AG09319 (cell line): ENCODE measurements around the gene KHSRP.
"Not testable (repeated sequence)": the region's sequence is repeated elsewhere in the genome, so short reads cannot be mapped to it uniquely, and the experiment has no call there.

Experiments
- DNase-seq: peaks from one replicate; pipeline ENCODE4 v3.0.0-alpha.2; 2010; ENCODE audit warnings: low read depth; ENCODE audit errors: extremely low read depth
- TF ChIP-seq, protein P1 (sequence below): IDR thresholded peaks from 2 replicates; pipeline ENCODE4 v1.5.1; 2011; ENCODE audit warnings: low read depth, mild to moderate bottlenecking, inconsistent platforms, low read length, moderate library complexity

KHSRP gene

DNA sequence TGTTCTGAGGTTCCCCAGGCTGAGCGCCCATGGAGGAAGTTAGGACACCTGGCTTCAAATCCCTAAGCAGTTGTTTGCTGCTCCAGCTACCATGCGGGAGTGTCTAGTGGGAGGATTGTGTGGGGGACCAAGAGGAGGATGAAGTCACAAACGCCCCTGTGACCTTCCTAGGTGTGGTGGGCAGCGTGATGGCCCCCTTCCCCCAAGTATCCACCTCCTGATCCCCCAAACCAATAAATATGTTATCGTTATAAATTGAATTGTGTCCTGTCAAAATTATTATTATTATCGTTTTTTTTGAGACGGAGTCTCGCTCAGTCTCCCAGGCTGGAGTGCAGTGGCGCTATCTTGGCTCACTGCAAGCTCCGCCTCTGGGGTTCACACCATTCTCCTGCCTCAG lies 9.1 kb upstream of the KHSRP start, which contains the start of gene SLC25A41:
SLC25A41 (minus strand) TSS at position 101 of the 400 bp plus-strand sequence; CDS start at position 31, 70 bp downstream.
- TF ChIP-seq, protein P1, sequence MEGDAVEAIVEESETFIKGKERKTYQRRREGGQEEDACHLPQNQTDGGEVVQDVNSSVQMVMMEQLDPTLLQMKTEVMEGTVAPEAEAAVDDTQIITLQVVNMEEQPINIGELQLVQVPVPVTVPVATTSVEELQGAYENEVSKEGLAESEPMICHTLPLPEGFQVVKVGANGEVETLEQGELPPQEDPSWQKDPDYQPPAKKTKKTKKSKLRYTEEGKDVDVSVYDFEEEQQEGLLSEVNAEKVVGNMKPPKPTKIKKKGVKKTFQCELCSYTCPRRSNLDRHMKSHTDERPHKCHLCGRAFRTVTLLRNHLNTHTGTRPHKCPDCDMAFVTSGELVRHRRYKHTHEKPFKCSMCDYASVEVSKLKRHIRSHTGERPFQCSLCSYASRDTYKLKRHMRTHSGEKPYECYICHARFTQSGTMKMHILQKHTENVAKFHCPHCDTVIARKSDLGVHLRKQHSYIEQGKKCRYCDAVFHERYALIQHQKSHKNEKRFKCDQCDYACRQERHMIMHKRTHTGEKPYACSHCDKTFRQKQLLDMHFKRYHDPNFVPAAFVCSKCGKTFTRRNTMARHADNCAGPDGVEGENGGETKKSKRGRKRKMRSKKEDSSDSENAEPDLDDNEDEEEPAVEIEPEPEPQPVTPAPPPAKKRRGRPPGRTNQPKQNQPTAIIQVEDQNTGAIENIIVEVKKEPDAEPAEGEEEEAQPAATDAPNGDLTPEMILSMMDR: no peak
- DNase-seq: no peak

DNA sequence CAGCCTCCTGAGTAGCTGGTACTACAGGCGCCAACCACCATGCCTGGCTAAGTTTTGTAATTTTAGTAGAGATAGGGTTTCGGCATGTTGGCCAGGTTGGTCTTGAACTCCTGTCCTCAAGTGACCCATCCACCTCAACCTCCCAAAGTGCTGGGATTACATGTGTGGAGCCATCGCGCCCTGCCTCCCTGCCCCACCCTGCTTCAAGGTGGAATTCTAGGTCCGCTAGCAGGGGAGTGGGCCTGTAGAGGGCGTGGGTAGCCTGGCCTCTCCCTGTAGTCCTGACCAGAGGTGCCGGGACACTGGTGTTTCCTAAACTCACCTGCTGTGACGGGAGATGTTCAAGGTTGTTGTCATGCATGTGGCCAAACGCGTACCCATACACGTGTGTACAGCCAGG lies 8.6 kb upstream of the KHSRP start:
- TF ChIP-seq, protein P1: no peak
- no peak for DNase-seq

DNA sequence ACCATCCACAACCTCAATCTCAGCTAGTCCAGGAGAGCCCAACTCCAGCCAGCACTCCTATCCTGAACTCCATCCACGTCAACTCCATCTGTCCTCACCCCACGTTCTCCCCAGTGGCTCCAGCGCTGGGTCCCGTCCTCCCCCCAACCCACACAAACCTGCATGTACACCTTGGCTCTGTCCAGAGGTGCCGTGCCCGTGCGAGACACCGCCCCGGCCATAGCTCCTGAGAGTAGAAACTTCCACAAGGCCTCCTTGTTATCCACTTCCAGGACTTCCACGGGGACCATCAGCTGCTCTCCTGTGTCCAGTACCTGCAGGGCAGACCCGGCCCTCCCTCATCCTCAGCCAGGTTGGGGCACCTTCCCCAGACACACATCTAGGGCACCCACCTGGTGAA lies 7.3 kb upstream of the KHSRP start:
- TF ChIP-seq, protein P1: no peak
- no peak for DNase-seq

DNA sequence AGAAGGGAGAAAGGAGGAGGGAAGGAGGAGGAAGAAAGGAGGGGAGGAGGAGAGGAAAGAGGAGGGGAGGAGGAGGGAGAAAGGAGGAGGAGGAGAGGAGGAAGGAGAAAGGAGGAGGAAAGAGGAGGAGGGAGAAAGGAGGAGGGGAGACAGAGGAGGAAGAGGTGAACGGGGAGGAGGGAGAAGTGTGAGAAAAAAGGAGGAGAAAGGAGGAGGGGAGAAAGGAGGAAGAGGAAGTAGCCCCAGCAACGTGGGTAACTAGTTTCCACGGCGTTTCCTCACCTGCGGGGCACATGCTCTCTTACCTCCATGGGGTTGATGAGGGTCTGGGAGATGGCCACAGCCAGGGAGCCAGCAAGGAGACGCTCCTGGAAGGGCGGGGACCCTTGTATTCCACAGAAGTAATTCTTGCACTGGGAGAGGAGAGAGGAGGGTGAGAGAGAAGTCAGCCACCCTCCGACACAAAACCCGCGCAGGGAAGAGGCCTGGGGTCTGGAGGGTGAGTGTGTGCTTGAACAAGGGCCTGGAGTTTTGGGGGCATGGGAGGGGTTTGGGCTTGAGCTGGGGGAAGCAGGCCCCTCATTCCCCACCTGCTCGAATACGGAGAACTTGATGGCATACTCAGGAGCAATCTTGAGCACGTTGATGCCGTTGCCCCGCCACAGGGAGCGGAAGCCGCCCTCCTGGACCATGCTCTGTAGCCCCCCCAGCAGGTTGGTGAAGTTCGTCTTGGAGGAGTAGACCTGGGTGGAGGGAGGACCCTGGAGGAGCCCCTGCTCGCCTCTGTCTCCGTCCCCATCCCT lies 5.0 kb upstream of the KHSRP start:
- DNase-seq: no peak
- TF ChIP-seq, protein P1: no peak

DNA sequence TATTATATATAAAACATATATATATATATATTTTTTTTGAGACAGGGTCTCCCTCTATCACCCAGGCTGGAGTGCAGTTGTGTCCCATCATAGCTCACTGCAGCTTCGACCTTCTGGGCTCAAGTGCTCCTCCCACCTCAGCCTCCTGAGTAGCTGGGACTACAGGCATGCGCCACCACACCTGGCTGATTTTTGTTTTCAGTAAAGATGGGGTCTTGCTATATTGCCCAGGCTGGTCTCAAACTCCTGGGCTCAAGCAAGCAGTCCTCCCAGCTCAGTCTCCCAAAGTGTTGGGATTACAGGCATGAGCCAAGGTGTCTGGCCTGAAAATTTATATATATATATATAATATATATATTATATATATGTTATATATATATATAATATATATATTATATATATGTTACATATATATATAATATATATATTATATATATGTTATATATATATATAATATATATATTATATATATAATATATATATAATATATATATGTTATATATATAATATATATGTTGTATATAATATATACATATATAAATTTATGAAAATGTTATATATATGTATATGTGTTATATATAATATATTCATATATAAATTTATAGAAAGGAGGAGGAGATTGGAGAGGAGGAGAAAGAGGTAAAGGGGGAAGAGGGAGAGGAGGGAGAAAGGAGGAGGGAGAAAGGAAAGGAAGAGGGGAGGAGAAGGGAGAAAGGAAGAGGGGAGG lies 4.2 kb upstream of the KHSRP start:
- DNase-seq: not testable (repeated sequence)

DNA sequence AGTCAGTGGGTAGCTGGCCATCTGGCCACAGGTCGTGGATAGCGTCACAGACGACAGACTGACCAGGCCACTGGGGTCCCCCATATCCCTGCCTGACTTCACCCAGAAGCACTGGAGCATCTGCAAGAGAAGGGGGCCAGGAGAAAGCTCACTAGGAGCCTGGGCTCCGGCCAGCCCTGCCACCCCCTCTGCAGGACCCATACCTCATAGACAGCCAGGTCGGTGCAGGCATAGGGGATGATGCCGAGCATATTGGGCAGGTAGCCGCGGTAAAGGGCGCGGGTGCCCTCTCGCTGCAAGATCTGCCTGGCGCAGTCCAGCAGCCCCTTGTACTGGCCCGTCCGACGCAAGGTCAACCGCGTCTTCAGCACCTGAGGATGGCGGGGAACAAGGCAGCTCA lies 2.5 kb upstream of the KHSRP start:
- TF ChIP-seq, protein P1: no peak
- DNase-seq: no peak

DNA sequence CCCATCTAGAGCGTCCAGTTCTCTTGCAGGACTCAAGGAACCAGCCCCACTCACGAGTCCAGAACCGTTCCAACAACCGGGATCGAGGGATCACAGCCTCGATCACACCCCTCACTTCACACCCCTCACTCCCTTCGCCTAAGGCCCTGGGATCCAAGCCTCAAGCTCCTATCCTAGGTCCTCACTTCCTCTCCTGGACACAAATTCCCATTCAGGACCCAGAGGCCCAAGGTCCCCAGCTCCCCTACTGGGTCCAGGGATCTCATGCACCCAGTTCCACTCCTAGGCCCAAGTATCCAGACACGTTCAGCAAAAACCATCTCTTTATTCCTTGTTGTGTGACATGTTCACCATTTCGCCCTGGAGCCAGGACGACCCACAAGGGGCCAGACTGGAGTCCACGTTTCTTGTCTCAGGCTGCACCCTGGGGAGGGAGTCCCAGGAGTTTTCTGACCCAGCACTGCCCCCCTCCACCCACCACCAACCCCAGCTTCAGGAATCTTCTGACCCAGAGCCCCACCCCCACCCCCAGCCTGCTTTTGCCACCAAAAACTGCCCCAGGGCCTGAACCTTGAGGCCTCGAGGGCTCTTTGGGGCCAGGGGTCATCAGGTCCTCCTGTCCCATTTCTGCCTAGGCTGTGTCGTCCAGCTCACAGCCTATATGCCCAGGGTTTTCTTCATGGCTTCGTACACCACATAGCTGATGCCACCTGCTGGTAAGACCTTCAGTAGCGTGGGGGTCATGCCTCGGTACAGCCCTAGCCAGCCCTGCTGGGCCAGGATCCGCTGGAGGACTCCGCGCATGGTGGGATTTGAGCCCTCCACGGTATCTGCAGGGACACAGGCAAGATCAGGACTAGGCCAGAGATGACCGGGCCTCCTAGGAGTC lies 1.4 kb upstream of the KHSRP start:
- TF ChIP-seq, protein P1: no peak
- no peak for DNase-seq
